Measurements from ENCODE around the gene EPPIN. TPM values are rescaled to one million over a fixed set of nuclear protein-coding genes. Genes with fewer than 3 reads are reported as not detected.

Gene EPPIN
- total and polyA plus RNA-seq, 10 of the 15 experiments (the other 5 are each of a cell fraction or from before 2014, with no cell fraction given), result not detected

DNA sequence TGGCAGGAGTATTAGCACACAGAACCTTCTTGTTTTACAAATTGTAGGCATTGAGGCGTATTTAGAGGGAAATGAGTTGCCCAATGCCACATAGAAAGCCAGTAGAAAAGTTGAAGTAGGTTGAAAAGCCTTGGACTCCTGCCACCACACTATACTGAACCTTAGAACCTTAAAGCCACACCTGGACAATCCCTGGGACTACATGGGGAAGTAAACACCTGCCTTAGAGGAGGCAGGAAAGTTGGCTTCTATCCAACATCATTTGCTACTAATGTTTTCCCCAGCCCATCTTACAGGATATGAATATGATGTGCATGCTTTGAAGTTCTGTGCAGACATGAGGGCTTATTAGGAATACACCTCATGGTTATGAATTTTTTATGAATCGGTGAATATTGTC is 5.3 kb upstream of the EPPIN start (continued):
- TF ChIP-seq, protein P1, sequence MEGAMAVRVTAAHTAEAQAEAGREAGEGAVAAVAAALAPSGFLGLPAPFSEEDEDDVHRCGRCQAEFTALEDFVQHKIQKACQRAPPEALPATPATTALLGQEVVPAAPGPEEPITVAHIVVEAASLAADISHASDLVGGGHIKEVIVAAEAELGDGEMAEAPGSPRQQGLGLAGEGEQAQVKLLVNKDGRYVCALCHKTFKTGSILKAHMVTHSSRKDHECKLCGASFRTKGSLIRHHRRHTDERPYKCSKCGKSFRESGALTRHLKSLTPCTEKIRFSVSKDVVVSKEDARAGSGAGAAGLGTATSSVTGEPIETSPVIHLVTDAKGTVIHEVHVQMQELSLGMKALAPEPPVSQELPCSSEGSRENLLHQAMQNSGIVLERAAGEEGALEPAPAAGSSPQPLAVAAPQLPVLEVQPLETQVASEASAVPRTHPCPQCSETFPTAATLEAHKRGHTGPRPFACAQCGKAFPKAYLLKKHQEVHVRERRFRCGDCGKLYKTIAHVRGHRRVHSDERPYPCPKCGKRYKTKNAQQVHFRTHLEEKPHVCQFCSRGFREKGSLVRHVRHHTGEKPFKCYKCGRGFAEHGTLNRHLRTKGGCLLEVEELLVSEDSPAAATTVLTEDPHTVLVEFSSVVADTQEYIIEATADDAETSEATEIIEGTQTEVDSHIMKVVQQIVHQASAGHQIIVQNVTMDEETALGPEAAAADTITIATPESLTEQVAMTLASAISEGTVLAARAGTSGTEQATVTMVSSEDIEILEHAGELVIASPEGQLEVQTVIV (IDR thresholded peaks at IDR 0.05; ENCODE audit: borderline replicate concordance, partially characterized antibody), result no peak
- no peak for TF ChIP-seq ZBED1 (IDR thresholded peaks at IDR 0.05; ENCODE audit: borderline replicate concordance)
- TF ChIP-seq STAT3 (IDR thresholded peaks at IDR 0.05; ENCODE audit: low read depth, low read length), result no peak

DNA sequence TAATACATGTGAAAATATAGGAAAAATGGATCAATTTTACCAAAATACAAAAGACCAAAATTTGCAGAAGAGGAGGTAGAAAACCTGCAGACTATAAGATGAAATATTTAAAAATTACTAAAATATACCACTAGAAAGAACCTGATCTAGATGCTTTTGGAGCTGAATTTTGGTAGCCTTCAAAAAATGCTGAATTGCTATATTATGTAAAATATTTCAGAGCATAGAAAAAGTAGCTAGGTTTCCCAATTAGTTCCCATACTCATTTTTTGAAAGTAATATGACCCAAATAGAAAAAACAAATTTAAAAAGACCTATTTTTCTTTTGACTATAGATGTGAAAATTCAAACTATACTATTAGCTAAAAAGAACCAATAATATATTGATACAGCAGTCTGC is 3.6 kb upstream of the EPPIN start:
- BruUV-seq (replicated peaks), result no TSS peak
- SMC1A ChIA-PET (ENCODE audit: uncharacterized antibody, unreplicated experiment), result no interaction called here
- Histone ChIP-seq H3K9me3 (replicated peaks; ENCODE audit: control insufficient read depth, insufficient read depth, low read length) (no peaks in the 10 kb centered on the region), H3K36me3 (ENCODE audit: control insufficient read depth in 2 of 2, insufficient read depth in 2 of 2, low read length in 1 of 2) (no peaks in the 10 kb centered on the region), H3K79me2 (ENCODE audit: control insufficient read depth, insufficient read depth, low read length) (no peaks in the 10 kb centered on the region), H2AFZ (ENCODE audit: control insufficient read depth, low read depth, low read length) (no peak overlapping the region), H3K27ac (ENCODE audit: control insufficient read depth, insufficient read depth) (no peak overlapping the region), H4K20me1 (ENCODE audit: control insufficient read depth, insufficient read depth) (no peaks in the 10 kb centered on the region), H3K4me3 (no peak overlapping the region), H3K4me2 (ENCODE audit: control insufficient read depth, insufficient read depth) (no peak overlapping the region), H3K27me3 (replicated peaks in 1 of 2; ENCODE audit: control insufficient read depth in 2 of 2, insufficient read depth in 2 of 2, low read length in 1 of 2) (no peaks in the 10 kb centered on the region; a peak in 2 of 4 replicates), H3K4me1 (ENCODE audit: control insufficient read depth, insufficient read depth, low read length) (no peaks in the 10 kb centered on the region), H3K9ac (ENCODE audit: control insufficient read depth, insufficient read depth, low read length) (no peak overlapping the region)
- ATAC-seq, result no peak
- in situ Hi-C loops (cut with MboI), result no loop called here
- FAIRE-seq, result no peak
- POLR2A ChIA-PET, result interaction anchor here (0.7 kb wide), 1 partner anchor 789 kb away, joined by 3 read pairs; no protein-coding TSS in a partner anchor
- RAD21 ChIA-PET (ENCODE audit: unreplicated experiment), result no interaction called here
- TF ChIP-seq YBX1 (IDR thresholded peaks at IDR 0.05), result no peak
- TF ChIP-seq PAX8 (IDR thresholded peaks at IDR 0.05), result no peak
- TF ChIP-seq, protein P2, sequence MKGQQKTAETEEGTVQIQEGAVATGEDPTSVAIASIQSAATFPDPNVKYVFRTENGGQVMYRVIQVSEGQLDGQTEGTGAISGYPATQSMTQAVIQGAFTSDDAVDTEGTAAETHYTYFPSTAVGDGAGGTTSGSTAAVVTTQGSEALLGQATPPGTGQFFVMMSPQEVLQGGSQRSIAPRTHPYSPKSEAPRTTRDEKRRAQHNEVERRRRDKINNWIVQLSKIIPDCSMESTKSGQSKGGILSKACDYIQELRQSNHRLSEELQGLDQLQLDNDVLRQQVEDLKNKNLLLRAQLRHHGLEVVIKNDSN (IDR thresholded peaks at IDR 0.05; ENCODE audit: borderline replicate concordance, extremely low read length, insufficient read depth, low read depth, low read length), result no peak
- DNase-seq (ENCODE audit: low read depth, low spot score), result no peak
- intact Hi-C loops (cut with micrococcal nuclease; ENCODE audit: unreplicated experiment), result no loop called here
- CTCF ChIA-PET, result interaction anchor here (0.7 kb wide), 1 partner anchor 540 kb away, joined by 3 read pairs; no protein-coding TSS in a partner anchor

Data from GM12878 (cell line).